MCF 10A (cell line): ENCODE measurements around the gene GPR150. TPM values are rescaled to one million over a fixed set of nuclear protein-coding genes. Genes with fewer than 3 reads are reported as not detected.

Source experiments
- BruUV-seq: library from RNA; stranded (reverse); fragments of 400-500 nt; replicated peaks from 2 replicates; lab custom pipeline; 2021; lab: Mats Ljungman, UMichigan
- CTCF ChIA-PET: fragments of 300-600 bp; sonication (Branson Sonifier 250); formaldehyde crosslinking; extraction: SDS; loops from one replicate; lab custom pipeline; 2021; ENCODE audit warnings: antibody characterized with exemption, inconsistent platforms; lab: Yijun Ruan, JAX
- POLR2A ChIA-PET: fragments of 300-600, 350-650 bp; sonication (Branson Sonifier 250); formaldehyde crosslinking; extraction: SDS; loops from one replicate; lab custom pipeline; 2020; ENCODE audit warnings: antibody characterized with exemption, inconsistent platforms; lab: Yijun Ruan, JAX
- DNase-seq: peaks from one replicate; pipeline ENCODE4 v3.0.0-alpha.2; 2018; ENCODE audit not compliant: unreplicated experiment
- H3K27ac Mint-ChIP-seq: one replicate; pipeline ENCODE4 v1.8.0; 2022; ENCODE audit warnings: mild to moderate bottlenecking, low read depth, mixed read lengths; ENCODE audit not compliant: unreplicated experiment
- H3K27me3 Mint-ChIP-seq: one replicate; pipeline ENCODE4 v1.8.0; 2022; ENCODE audit warnings: mixed read lengths; ENCODE audit not compliant: insufficient read depth, unreplicated experiment
- H3K36me3 Mint-ChIP-seq: one replicate; pipeline ENCODE4 v1.8.0; 2022; ENCODE audit warnings: mild to moderate bottlenecking, moderate library complexity, mixed read lengths; ENCODE audit not compliant: insufficient read depth, unreplicated experiment
- H3K4me1 Mint-ChIP-seq: one replicate; pipeline ENCODE4 v1.8.0; 2022; ENCODE audit warnings: mixed read lengths; ENCODE audit not compliant: insufficient read depth, unreplicated experiment
- H3K4me3 Mint-ChIP-seq: one replicate; pipeline ENCODE4 v1.8.0; 2022; ENCODE audit warnings: mild to moderate bottlenecking, moderate library complexity, mixed read lengths; ENCODE audit not compliant: unreplicated experiment
- H3K9me3 Mint-ChIP-seq: one replicate; pipeline ENCODE4 v1.8.0; 2022; ENCODE audit warnings: mixed read lengths; ENCODE audit not compliant: unreplicated experiment
- intact Hi-C: fragments of 100-400 bp; cut with micrococcal nuclease; formaldehyde crosslinking; loops from 2 replicates; pipeline ENCODE4 v1.14.1; 2022
- total RNA-seq: library from RNA; stranded (reverse); gene quantifications from 2 replicates; pipeline ENCODE4 v1.2.3, GENCODE V29; 2022
- TF ChIP-seq, protein P1 (sequence below): fragments of 200-600 bp; IDR thresholded peaks from one replicate; pipeline ENCODE4 v1.8.0; 2022; ENCODE audit warnings: antibody characterized with exemption, mild to moderate bottlenecking; ENCODE audit not compliant: unreplicated experiment

The GPR150 gene
- total RNA-seq, 1 experiment from 2014 or later = not detected

DNA sequence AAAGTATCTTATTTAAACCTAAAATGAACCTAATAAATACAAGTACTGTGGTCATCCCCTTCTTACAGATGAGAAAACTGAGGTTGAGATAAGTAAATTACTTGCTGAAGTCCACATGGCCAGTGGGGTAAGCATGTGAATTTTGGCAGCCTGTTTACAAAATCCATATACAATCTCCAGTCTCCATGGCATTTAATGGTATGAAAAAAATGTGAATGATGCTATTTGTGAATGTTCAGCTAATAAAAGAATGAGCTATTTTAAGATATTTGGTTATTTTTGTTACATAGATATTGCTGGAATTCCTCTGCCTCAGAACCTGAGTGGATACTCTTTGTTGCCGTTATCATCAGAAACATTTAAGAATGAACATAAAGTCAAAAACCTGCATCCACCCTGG is 19.3 kb upstream of the GPR150 start:
- Mint-ChIP-seq H3K4me3 (no peak overlapping the region), H3K4me1 (no peaks in the 10 kb centered on the region), H3K9me3 (no peaks in the 10 kb centered on the region), H3K27ac (no peak overlapping the region), H3K36me3 (peaks cover 14% of the 10 kb centered on the region), H3K27me3 (no peaks in the 10 kb centered on the region)
- TF ChIP-seq, protein P1, sequence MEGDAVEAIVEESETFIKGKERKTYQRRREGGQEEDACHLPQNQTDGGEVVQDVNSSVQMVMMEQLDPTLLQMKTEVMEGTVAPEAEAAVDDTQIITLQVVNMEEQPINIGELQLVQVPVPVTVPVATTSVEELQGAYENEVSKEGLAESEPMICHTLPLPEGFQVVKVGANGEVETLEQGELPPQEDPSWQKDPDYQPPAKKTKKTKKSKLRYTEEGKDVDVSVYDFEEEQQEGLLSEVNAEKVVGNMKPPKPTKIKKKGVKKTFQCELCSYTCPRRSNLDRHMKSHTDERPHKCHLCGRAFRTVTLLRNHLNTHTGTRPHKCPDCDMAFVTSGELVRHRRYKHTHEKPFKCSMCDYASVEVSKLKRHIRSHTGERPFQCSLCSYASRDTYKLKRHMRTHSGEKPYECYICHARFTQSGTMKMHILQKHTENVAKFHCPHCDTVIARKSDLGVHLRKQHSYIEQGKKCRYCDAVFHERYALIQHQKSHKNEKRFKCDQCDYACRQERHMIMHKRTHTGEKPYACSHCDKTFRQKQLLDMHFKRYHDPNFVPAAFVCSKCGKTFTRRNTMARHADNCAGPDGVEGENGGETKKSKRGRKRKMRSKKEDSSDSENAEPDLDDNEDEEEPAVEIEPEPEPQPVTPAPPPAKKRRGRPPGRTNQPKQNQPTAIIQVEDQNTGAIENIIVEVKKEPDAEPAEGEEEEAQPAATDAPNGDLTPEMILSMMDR = no peak
- POLR2A ChIA-PET = no interaction called here
- BruUV-seq = no TSS peak
- CTCF ChIA-PET = no interaction called here
- DNase-seq = no peak
- intact Hi-C loops = no loop called here

DNA sequence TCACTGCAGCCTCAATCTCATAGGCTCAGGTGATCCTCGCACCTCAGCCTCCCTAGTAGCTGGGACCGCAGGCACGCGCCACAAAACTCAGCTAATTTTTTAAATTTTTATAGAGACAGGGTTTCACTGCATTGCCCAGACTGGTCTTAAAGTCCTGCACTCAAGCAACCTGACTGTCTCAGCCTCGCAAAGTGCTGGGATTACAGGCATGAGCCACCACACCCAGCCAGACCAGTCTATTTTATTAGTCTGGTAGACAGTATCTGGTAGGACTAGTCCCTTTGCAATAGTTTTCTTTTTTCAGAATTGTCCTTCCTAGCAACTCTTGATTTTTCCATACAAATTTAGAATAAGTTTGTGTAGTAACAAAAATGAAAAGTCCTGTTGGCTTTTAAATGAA is 14.1 kb upstream of the GPR150 start:
- H3K27me3 Mint-ChIP-seq = no peaks in the 10 kb centered on the region
- no peak overlapping the region for H3K4me3 Mint-ChIP-seq
- intact Hi-C loops = no loop called here
- no peaks in the 10 kb centered on the region for H3K4me1 Mint-ChIP-seq
- BruUV-seq = no TSS peak
- POLR2A ChIA-PET = no interaction called here
- H3K9me3 Mint-ChIP-seq = no peaks in the 10 kb centered on the region
- no peak overlapping the region for H3K27ac Mint-ChIP-seq
- H3K36me3 Mint-ChIP-seq = peaks cover 14% of the 10 kb centered on the region
- TF ChIP-seq, protein P1 = no peak
- CTCF ChIA-PET = interaction anchor here (0.6 to 0.7 kb wide), 2 partner anchors 175 to 638 kb away, joined by 3 read pairs; no protein-coding TSS in a partner anchor
- no peak for DNase-seq

DNA sequence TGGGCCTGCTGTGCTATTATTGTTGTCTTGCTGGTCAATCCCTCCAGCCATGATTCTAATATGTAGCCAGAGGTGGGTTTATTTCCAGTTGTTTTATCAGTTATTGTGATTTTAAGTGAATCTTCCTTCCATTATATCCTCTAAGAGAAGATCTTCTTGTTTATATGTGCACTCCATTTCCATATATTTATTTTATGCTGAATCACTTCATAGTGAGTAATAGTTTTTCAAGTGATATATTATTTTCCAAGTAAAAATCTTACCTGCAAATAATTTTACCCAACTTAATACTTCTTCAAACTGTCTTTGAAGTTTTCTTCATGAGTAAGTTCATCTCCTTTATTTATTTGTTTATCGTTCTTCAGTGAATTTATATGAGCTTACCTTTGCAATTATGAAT is 13.5 kb upstream of the GPR150 start:
- BruUV-seq = no TSS peak
- Mint-ChIP-seq H3K27ac (no peak overlapping the region), H3K36me3 (peaks cover 14% of the 10 kb centered on the region), H3K9me3 (no peaks in the 10 kb centered on the region), H3K4me1 (no peaks in the 10 kb centered on the region), H3K4me3 (no peak overlapping the region), H3K27me3 (no peaks in the 10 kb centered on the region)
- no peak for DNase-seq
- ChIA-PET CTCF (interaction anchor here (0.6 to 0.7 kb wide), 2 partner anchors 174 to 639 kb away, joined by 3 read pairs; no protein-coding TSS in a partner anchor), POLR2A (no interaction called here)
- TF ChIP-seq, protein P1 = no peak
- intact Hi-C loops = no loop called here

DNA sequence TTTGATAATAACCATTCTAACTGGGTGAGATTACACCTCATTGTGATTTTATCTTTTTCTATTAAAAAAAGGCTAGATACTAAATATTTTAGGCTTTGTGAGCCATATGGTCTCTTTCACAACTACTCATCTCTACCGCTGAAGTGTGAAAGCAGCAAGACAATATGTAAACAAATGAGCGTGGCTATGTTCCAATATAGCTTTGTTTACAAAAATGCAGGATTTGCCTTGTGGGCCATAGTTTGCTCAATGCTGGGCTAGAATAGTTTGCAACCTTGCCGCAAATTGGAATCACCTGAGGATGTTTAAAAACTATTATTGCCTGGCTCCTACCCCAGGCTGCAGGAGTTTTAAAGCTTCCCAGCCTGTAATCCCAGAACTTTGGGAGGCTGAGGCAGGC is 10.2 kb upstream of the GPR150 start:
- H3K27me3 Mint-ChIP-seq = no peaks in the 10 kb centered on the region
- peaks cover 8% of the 10 kb centered on the region for H3K9me3 Mint-ChIP-seq
- TF ChIP-seq, protein P1 = no peak
- no TSS peak for BruUV-seq
- H3K36me3 Mint-ChIP-seq = peaks cover 1% of the 10 kb centered on the region
- DNase-seq = no peak
- intact Hi-C loops = no loop called here
- no peaks in the 10 kb centered on the region for H3K4me1 Mint-ChIP-seq
- CTCF ChIA-PET = interaction anchor here (0.5 kb wide), 1 partner anchor 45 kb away, joined by 3 read pairs; no protein-coding TSS in a partner anchor
- H3K27ac Mint-ChIP-seq = no peak overlapping the region
- POLR2A ChIA-PET = interaction anchor here (0.7 kb wide), 1 partner anchor 900 kb away, joined by 3 read pairs; no protein-coding TSS in a partner anchor
- H3K4me3 Mint-ChIP-seq = no peak overlapping the region
